HepG2 (cell line): Measurements from ENCODE around the gene ZKSCAN4. TPM values are rescaled to one million over a fixed set of nuclear protein-coding genes. Genes with fewer than 3 reads are reported as not detected.

Experiments used
- ARNT ChIP-seq: fragments of 450-650 bp; IDR thresholded peaks from 2 replicates; pipeline ENCODE4 v1.6.1; 2017
- ATRX ChIP-seq: sonication (generic); formaldehyde crosslinking; IDR thresholded peaks from 2 replicates; pipeline ENCODE4 v1.4.0; 2020; ENCODE audit warnings: missing genetic modification reagents, borderline replicate concordance
- CBFB ChIP-seq: sonication (generic); formaldehyde crosslinking; IDR thresholded peaks from 2 replicates; pipeline ENCODE4 v1.4.0; 2020; ENCODE audit warnings: missing genetic modification reagents
- CEBPZ ChIP-seq: IDR thresholded peaks from 2 replicates; pipeline ENCODE4 v1.6.1; 2012; ENCODE audit warnings: low read length, improper control_type of control experiment
- GLI4 ChIP-seq: sonication (generic); formaldehyde crosslinking; IDR thresholded peaks from 2 replicates; pipeline ENCODE4 v1.5.1; 2020; ENCODE audit warnings: missing genetic modification reagents, mild to moderate bottlenecking, moderate library complexity, borderline replicate concordance
- MIER3 ChIP-seq: IDR thresholded peaks from 2 replicates; pipeline ENCODE4 v1.6.1; 2016; ENCODE audit warnings: missing compliant biosample characterization, borderline replicate concordance
- MZF1 ChIP-seq: sonication (generic); formaldehyde crosslinking; IDR thresholded peaks from 2 replicates; pipeline ENCODE4 v1.8.1; 2023; ENCODE audit warnings: mild to moderate bottlenecking, missing genetic modification reagents, borderline replicate concordance
- NR2C2 ChIP-seq: sonication (generic); formaldehyde crosslinking; IDR thresholded peaks from 2 replicates; pipeline ENCODE4 v1.4.0; 2020; ENCODE audit warnings: missing genetic modification reagents, mild to moderate bottlenecking, moderate library complexity, borderline replicate concordance
- POLR2G ChIP-seq: fragments of 200-400 bp; formaldehyde crosslinking; IDR thresholded peaks from 2 replicates; pipeline ENCODE4 v1.6.1; 2018; ENCODE audit warnings: mild to moderate bottlenecking, low read depth, low read length, moderate library complexity
- SOX6 ChIP-seq, 2 experiments: fragments of 450-650 bp in 1 of 2; sonication (generic) in 1 of 2; formaldehyde crosslinking in 1 of 2; IDR thresholded peaks; 2 replicates each; pipeline versions ENCODE4 v1.4.0 to v1.6.1; 2017 to 2020; ENCODE audit warnings: antibody characterized with exemption in 1 of 2, mild to moderate bottlenecking in 1 of 2, missing genetic modification reagents in 1 of 2
- ZMAT3 ChIP-seq: sonication (generic); formaldehyde crosslinking; conservative IDR thresholded peaks from 2 replicates; pipeline ENCODE4 v1.7.0; 2021; ENCODE audit warnings: missing genetic modification reagents
- ZMYM3 ChIP-seq: sonication (generic); formaldehyde crosslinking; IDR thresholded peaks from 2 replicates; pipeline ENCODE4 v1.5.1; 2020; ENCODE audit warnings: mild to moderate bottlenecking, missing genetic modification reagents
- ZNF343 ChIP-seq: sonication (generic); formaldehyde crosslinking; IDR thresholded peaks from 2 replicates; pipeline ENCODE4 v1.4.0; 2020; ENCODE audit warnings: mild to moderate bottlenecking, missing genetic modification reagents
- ZNF441 ChIP-seq: sonication (generic); formaldehyde crosslinking; IDR thresholded peaks from 2 replicates; pipeline ENCODE4 v1.7.0; 2021; ENCODE audit warnings: missing genetic modification reagents, borderline replicate concordance
- polyA plus RNA-seq, 8 experiments: library from polyadenylated mRNA; depleted of rRNA in 3 of 8; stranded (reverse) in 7 of 8; unstranded in 1 of 8; fragments of >200 nt; fragmentation: Illumina TruSeq in 4 of 8; extraction: Trizol in 4 of 8; gene quantifications; 2 replicates each; pipeline versions ENCODE4 v1.2.1 to v1.2.3, GENCODE V29; 2011 to 2016; ENCODE audit warnings: low read depth in 4 of 8, missing spikeins in 1 of 8, mixed read lengths in 1 of 8; ENCODE audit not compliant: insufficient read depth in 1 of 8
- total RNA-seq, 5 experiments: library from RNA; depleted of rRNA; stranded (reverse); fragments of >200 nt; fragmentation: Illumina TruSeq; extraction: Trizol; gene quantifications; 2 replicates each; pipeline ENCODE4 v1.2.3, GENCODE V29; 2016; ENCODE audit warnings: low read depth in 1 of 5
- TF ChIP-seq, protein P1 (sequence below): sonication (generic); formaldehyde crosslinking; IDR thresholded peaks from 2 replicates; pipeline ENCODE4 v1.5.0; 2020; ENCODE audit warnings: mild to moderate bottlenecking, missing genetic modification reagents
- TF ChIP-seq, protein P2 (sequence below): sonication (generic); formaldehyde crosslinking; IDR thresholded peaks from 2 replicates; pipeline ENCODE4 v1.4.0; 2020; ENCODE audit warnings: mild to moderate bottlenecking, missing genetic modification reagents, borderline replicate concordance
- TF ChIP-seq, protein P3 (sequence below): sonication (generic); formaldehyde crosslinking; IDR thresholded peaks from 2 replicates; pipeline ENCODE4 v1.4.0; 2020; ENCODE audit warnings: missing genetic modification reagents

ZKSCAN4 gene
- total and polyA plus RNA-seq, 2 of the 13 experiments (the other 11 are each of a cell fraction or from before 2014, with no cell fraction given), result 2.9 to 7.8 TPM

DNA sequence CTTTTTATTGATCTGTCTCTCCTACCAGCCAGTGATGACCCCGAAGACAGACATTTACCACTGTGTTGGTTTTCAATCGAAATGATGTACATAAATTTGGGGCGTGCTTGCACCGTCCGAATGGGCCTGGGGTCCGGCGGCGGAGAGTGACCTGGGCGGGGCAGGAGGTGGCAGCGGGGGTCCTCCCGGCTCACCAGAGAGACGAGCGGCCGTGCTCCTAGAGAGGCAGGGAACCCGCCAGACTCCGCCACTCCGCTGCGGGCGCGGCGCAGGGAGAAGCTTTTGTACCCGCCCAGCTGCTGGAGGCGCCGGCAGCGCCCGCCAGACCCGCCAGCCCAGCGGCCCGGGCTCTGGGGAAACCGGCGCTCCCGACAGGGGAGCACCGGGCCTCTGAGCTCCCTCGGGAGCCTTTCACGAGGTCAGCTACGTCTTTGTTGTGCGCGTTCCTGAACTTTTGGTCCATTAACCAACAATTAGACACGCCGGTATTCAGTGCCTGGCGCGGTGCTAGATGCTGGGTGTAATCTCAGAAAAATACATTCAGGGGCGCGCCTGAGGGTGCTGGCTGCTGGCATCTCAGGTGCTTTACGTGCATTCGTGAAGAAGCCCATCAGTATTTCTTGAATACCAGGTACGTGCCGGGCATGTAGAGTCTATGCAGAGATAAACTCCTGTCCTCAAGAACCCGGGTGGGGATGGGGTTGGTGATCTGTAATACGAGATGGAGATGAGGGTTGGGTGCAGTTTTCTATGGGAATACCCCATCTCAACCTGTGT is 29.4 kb upstream of the ZKSCAN4 start, which contains the start of gene PGBD1 (continued):
- peak; percentile 64; the same call in 1 of the 2 replicates for TF ChIP-seq ZNF441 (CRISPR knock-in tag)
- peak; percentile 76; the same call in 1 of the 2 replicates for TF ChIP-seq GLI4 (CRISPR knock-in tag)
- 0 out of 2 replicates have a peak, but pooled peaks have one; percentile 51 for TF ChIP-seq ZMAT3
- peak; percentile 95 for TF ChIP-seq POLR2G
- TF ChIP-seq, protein P1, sequence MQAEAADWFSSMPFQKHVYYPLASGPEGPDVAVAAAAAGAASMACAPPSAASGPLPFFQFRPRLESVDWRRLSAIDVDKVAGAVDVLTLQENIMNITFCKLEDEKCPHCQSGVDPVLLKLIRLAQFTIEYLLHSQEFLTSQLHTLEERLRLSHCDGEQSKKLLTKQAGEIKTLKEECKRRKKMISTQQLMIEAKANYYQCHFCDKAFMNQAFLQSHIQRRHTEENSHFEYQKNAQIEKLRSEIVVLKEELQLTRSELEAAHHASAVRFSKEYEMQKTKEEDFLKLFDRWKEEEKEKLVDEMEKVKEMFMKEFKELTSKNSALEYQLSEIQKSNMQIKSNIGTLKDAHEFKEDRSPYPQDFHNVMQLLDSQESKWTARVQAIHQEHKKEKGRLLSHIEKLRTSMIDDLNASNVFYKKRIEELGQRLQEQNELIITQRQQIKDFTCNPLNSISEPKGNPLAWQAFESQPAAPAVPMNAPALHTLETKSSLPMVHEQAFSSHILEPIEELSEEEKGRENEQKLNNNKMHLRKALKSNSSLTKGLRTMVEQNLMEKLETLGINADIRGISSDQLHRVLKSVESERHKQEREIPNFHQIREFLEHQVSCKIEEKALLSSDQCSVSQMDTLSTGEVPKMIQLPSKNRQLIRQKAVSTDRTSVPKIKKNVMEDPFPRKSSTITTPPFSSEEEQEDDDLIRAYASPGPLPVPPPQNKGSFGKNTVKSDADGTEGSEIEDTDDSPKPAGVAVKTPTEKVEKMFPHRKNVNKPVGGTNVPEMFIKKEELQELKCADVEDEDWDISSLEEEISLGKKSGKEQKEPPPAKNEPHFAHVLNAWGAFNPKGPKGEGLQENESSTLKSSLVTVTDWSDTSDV, result 0 out of 2 replicates have a peak, but pooled peaks have one; percentile 39
- TF ChIP-seq ZMYM3 (CRISPR knock-in tag), result peak; percentile 80
- TF ChIP-seq CEBPZ, result no peak
- no peak for TF ChIP-seq NR2C2 (CRISPR knock-in tag)
- TF ChIP-seq ATRX (CRISPR knock-in tag), result no peak
- peak; percentile 53; the same call in 1 of the 2 replicates for TF ChIP-seq MIER3
- 0 out of 2 replicates have a peak, but pooled peaks have one; percentile 71 for TF ChIP-seq MZF1 (CRISPR knock-in tag)
- TF ChIP-seq SOX6 (IDR thresholded peaks at IDR 0.05), result no peak
- TF ChIP-seq SOX6 (CRISPR knock-in tag; IDR thresholded peaks at IDR 0.05), result peak; percentile 70
- TF ChIP-seq, protein P2, sequence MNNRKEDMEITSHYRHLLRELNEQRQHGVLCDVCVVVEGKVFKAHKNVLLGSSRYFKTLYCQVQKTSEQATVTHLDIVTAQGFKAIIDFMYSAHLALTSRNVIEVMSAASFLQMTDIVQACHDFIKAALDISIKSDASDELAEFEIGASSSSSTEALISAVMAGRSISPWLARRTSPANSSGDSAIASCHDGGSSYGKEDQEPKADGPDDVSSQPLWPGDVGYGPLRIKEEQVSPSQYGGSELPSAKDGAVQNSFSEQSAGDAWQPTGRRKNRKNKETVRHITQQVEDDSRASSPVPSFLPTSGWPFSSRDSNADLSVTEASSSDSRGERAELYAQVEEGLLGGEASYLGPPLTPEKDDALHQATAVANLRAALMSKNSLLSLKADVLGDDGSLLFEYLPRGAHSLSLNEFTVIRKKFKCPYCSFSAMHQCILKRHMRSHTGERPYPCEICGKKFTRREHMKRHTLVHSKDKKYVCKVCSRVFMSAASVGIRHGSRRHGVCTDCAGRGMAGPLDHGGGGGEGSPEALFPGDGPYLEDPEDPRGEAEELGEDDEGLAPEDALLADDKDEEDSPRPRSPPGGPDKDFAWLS (CRISPR knock-in tag), result no peak
- TF ChIP-seq ARNT, result no peak
- no peak for TF ChIP-seq ZNF343 (CRISPR knock-in tag)
- TF ChIP-seq, protein P3, sequence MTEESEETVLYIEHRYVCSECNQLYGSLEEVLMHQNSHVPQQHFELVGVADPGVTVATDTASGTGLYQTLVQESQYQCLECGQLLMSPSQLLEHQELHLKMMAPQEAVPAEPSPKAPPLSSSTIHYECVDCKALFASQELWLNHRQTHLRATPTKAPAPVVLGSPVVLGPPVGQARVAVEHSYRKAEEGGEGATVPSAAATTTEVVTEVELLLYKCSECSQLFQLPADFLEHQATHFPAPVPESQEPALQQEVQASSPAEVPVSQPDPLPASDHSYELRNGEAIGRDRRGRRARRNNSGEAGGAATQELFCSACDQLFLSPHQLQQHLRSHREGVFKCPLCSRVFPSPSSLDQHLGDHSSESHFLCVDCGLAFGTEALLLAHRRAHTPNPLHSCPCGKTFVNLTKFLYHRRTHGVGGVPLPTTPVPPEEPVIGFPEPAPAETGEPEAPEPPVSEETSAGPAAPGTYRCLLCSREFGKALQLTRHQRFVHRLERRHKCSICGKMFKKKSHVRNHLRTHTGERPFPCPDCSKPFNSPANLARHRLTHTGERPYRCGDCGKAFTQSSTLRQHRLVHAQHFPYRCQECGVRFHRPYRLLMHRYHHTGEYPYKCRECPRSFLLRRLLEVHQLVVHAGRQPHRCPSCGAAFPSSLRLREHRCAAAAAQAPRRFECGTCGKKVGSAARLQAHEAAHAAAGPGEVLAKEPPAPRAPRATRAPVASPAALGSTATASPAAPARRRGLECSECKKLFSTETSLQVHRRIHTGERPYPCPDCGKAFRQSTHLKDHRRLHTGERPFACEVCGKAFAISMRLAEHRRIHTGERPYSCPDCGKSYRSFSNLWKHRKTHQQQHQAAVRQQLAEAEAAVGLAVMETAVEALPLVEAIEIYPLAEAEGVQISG (CRISPR knock-in tag), result peak; percentile 100
- peak; percentile 89; the same call in 1 of the 2 replicates for TF ChIP-seq CBFB
